Inflammatory macrophage treated with lipopolysaccharide for 4 hours (primary cell): ENCODE results near the gene PDPN.
"Not testable (repeated sequence)": the region's sequence is repeated elsewhere in the genome, so short reads cannot be mapped to it uniquely, and the experiment has no call there.

Source experiments
- DNase-seq: peaks from one replicate; pipeline ENCODE4 v3.0.0-alpha.2; 2020

PDPN gene, protein sequence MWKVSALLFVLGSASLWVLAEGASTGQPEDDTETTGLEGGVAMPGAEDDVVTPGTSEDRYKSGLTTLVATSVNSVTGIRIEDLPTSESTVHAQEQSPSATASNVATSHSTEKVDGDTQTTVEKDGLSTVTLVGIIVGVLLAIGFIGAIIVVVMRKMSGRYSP

DNA sequence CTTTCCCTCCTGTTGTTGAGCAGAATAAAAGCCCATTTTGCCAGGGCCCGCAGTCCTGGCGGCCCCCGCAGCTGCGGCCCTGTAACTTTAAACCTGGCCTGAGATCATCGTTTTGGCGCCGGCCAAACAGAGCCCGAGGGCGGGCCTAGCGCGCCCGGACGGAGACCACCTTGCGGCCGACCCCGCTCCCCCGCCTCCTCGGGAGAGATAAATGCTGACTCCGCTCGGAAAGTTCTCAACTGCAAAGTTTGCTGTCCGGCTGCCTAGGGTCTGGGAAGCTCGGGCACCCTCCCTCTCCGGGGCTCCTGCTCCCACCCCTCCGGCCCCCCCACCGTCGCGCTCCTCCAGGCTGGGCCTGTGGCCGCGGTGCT, at the start of gene PDPN:
Gene PDPN (plus strand): TSS at position 238 of the 371 bp plus-strand sequence. CDS start 202 bp downstream, outside the sequence.
- no peak for DNase-seq

DNA sequence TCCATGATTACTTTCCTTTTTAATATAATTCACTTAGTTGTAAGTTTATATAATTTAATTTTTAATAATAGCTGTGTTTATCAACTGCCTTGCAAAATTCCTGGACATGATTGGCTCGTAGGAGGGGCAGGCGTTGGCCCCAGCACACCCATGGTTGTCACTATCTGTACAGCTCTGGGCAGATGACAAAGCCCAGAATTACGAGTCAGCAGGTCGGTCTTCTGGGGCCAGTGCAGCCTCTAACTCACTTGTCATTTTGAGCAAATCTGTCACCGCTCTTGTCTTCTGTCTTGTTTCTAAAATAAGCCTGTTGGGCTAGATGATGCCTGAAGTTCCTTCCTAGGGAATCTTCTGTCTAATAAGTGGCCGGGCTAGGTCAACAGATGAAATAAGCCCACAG, 48.4 kb upstream of the PDPN start:
- no peak for DNase-seq

DNA sequence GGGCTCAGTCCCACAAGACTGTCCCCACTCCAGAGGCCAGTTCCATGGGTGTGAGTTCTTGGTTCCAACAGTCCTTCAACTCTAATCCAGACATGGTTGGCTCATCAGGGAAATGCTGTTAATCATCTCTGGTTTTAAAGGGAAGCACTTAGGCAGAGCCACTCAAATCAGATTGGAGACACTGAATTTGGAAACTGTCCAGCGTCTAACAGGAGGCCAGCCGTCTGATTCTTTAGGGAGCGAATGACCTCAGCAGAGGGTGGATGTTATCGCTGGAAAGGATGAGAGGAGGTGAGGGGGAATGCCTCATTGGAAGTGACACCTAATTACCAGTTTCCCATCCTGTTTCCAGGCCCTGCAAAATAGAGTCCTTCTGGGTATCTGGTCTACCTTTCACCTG, 47.1 kb upstream of the PDPN start:
- no peak for DNase-seq

DNA sequence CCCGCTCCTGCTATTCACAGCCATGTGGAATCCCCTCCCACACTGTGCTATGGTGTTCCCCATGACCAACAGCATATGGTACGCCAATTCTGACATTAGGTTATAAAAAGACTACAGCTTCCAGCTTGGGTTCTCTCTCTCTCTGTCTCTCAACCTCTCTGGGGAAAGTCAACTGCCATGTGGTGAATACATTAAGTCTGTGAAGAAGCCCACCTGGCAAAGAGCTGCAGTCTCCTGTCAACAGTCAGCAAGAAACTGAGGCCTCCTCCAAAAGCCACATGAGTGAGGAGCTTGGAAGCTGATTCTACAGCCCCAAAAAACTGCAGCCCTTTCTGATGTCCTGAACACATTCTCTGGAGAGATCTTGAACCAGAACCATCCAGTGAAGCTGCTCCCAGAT, 44.8 kb upstream of the PDPN start:
- no peak for DNase-seq

DNA sequence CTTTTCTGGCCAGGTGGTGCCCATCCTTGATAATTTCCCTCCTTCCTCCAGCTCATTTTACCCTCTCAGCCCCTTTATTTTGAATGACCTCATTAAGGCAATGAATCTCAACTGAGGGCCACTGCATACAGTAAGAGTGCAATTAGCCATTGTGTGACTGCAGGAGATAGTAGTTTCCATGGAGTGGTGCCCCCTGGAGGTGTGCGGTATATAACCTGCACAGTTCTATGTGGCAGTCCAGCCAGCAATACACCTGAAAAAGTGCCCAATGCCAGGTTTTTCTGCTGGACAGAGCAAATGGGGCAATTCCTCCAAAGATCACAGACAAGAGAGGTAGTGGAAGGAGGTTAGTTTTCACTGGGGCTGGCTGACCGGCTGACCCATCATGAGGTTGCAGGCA, 43.9 kb upstream of the PDPN start:
- DNase-seq = no peak

DNA sequence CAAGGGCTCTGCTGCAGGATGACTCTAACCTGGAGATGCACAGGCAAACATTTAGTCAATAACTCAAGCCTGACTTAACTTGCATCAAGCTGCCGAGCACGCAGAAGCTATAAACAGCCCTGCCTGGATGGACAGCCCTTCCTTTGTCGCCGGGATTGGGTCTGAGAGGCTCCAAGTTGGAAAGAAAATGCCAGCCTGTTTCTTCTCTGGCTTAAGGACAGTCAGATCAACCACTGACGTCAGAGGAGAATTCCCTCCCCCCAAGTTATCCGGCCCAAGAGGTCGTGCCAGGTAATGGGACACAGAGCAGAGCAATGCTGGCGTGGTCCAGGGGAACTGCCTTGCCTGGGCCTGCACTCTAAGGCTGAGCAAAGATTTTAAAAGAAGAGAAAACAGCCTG, 42.8 kb upstream of the PDPN start:
- no peak for DNase-seq

DNA sequence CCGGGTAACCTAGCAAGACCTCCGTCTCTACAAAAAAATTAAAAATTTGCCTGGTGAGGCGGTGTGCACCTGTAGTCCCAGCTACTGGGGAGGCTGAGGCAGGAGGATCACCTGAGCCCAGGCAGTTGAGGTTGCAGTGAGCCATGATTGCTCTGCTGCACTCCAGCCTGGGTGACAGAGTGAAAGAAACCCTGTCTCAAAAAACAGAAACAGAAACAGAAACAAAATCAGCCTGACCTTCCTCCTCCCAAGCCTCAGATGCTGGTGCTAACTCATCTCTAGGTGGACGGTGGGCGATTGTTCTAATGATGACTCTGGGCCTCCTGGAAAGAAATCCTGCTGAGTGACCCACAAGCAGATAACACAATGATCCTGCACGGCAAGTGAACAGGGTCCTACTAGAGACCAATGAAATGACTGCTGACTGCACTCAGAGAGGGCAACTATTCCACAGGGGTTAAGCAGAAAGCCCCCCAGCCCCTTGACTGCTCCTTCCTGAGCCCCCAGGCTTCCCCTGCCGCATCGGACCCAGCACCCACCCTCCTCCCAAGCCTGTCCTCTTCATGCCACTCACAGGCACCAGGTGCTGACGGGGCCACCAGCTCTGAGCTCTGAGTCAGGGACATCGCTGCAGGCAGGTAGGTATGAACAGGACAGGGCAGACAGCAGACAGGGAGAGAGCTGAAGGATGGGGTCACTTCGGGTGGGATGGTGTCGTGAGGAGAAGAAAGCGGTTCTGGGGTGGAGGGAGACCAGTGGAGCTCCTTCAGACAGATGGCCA, 42.0 kb upstream of the PDPN start:
- DNase-seq = peak; percentile 1

DNA sequence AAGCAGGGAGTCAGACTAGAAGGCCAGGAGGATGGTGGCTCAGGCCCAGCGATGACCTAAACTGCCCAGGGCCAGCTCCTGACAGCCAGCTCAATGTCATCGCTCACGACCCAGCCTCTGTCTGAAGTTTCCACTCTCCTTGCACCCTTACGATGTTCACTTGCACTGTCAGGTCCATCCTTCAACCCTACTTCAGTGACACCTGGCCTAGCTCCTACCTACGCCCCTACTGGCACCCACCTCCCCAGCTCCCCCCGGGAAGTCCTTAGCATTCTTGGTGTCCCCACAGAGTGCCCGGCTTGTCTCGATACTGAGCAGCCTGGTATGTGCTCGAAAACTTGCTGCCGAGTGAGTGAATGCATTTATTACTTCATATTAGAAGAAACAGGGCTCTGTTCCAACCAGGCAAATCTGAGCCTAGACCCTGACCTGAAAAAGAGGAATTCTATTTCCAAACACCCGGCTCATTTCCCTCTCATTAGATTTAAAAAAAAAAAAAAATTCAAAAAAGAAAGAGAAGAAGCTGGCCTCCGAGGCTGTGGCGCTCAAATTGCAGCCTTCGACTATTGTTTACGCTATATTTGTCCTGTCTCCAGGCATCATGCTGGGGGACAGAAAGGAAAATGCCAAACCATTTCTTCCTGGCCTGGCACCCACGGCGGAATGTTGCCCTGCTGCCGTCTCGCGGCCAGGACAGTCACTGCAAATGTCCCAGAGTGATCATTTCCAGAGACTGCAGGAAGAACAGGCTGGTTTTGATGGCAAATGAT, 40.0 kb upstream of the PDPN start:
- DNase-seq = peak; percentile 1

DNA sequence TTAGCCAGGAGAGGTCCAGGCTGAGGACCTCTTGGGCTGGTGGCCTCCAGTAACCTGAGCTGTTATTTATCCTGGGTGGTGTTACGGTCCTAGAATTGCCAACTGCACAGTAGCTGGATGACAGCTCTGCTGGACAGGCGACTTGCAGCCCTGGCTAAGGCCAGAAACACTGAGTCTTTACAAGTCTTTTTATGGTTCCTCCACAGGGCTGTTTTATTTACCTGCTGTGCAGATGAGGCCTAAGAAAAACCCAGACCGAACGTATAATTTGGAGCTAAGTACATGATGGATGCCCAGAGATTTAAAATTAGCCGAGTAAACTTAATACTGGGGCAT, 39.4 kb upstream of the PDPN start:
- DNase-seq = no peak

DNA sequence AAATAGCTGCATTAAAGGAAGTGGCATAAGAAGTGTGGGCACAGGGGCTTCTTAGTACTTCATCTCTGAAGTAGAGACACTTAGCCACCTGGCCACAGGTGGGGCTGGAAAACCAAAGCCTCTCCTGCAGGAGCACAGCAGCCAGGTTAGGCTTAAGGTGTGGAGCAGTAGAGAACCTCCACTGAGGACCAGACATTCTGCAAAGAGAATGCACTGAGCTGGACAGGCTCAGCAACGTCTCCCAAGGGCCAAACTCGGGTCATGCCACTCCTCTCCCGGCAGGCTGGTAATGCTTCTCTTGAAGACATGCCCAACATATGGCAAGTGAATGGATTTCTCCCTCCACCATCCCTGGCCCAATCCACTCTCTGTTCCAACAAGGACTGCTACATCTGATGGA, 36.8 kb upstream of the PDPN start:
- no peak for DNase-seq

DNA sequence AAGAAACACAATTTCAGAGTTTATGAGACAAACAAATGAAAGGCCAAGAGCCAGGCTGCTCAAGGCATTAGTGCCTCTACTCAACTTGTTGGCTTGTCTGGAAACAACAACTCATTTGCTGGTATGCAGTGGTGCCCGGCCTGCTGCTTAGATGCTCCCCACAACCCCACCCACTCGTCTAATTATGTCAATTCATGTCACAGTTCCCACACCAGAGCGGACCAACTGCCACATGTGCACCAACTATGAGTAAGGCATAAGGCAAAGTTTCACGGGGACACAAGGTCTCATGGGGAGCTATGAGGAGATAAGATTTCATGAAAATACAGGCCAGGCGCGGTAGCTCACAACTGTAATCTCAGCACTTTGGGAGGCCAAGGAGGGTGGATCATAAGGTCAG, 35.4 kb upstream of the PDPN start:
- no peak for DNase-seq

DNA sequence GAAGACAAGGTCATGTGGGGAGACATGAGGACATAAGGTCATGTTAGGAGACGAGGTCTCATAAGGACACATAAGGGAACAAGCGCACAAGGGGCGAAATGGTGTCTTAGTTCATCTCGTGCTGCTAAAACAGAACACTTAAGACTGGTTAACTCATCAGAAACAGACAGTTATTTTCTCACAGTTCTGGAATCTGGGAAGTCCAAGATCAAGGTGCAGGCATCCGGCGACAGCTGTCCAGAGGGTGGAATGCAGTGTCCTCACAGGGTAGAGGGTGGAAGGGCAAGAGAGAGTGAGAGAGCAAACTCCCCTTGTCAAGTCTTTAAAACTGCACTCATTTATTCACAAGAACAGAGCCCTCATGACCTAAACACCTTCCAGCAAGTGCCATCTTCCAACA, 34.6 kb upstream of the PDPN start:
- DNase-seq = no peak

DNA sequence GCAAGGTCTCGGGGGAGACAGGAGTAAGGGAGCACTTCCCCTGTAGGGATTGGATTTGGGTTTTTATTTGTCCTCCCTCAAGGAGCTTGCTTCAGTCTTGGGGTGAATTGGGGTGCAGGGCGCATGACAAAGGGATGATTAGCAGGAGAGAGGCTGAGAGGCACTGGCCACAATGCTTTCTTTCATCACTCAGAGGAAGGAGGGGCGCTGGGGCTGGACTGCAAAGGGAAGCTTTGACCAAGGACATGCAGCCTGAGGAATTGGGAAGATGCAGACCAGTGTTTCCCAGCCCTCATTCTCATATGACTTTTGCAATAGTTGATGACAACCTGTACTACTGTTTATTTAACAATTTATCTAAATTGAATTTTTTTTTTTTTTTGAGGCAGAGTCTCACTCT, 34.1 kb upstream of the PDPN start:
- DNase-seq = no peak

DNA sequence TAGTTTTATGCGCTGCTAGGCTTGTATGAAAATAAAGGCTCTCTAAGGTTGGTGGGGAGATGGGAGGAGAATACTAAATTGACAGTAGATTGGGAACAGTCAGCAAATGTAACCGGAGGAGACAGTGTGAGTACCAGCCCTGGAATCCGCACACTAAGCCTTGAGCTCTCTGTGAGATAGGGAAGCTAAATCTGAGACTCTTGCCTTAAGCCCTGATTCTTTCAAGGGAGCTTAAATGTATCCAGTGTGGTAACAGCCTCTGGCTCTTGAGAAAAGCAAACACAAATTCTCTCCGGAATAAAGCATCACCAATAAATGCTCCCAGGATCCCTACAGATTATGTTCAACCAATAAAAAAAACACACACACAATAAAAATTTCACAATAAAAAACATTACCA, 33.0 kb upstream of the PDPN start:
- DNase-seq = no peak

DNA sequence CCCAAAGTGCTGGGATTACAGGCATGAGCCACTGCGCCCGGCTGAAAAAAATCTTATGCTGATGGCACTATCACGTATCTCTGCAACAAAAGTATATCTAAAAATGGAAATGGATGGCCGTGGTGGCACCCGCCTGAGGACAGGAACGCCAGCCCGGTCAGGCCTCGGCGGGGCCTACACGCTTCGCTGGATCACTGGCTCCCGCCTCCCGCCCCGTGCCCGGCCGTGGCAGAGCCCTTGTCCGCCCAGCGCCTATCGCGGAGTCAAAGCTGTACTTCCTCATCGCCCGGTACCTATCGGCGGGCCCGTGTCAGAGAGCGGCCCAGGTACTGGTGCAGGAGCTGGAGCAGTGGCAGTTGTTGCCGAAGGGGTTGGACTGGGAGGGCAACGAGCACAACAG, 28.8 kb upstream of the PDPN start:
- DNase-seq = no peak

DNA sequence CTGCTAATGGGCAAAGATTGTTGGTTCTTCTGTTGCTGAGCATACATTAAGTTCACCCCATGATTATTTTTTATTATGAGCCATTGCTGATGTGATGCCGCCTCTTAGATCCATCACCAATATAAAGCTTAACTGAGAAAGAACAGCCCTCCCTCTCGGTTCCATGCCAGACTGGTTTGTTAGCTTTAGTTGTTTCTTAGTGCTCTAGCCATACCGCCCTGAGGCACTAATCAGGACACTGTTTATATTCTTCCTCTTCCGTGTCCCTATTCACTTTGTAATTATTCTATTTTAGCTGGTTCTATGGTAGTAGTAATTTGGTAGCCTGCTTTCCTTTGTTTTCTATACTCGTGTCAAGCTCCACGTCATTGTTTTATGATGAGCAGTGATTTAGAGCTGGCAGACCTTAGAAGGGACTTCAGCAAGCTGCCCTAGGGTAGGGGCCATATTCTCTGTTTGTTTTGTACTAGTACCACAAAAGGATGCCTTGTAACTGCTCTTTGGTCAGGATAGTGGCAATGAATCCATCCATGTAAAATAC, 27.3 kb upstream of the PDPN start:
- DNase-seq = no peak

DNA sequence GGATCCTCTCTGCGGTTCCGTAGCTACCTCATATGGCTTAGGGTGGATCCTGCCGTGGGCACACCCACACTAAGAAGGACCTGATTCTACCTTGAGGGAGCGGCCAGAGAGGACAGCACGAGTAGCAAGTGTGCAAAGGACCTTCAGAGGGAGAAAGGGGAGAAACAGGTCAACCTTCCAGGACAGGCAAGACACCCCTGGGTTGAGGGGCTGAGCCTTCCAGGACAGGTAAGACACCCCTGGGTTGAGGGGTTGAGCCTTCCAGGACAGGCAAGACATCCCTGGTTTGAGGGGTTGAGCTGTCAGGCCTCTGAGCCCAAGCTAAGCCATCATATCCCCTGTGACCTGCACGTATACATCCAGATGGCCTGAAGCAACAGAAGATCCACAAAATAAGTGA, 23.1 kb upstream of the PDPN start:
- no peak for DNase-seq

DNA sequence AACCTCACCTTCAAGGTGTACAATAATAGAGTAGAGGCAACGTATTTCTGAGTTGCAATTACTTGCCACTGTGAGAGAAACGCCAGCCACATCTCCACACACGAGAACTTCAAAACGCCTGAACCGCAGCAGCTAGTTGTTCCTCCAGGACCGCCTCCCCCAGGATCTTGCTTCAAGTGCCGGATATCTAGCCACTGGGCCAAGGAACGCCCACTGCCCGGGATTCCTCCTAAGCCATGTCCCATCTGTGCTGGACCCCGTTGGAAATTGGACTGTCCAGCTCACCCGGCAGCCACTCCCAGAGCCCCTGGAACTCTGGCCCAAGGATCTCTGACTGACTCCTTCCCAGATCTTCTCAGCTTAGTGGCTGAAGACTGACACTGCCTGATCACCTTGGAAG, 20.7 kb upstream of the PDPN start:
- DNase-seq = not testable (repeated sequence)

DNA sequence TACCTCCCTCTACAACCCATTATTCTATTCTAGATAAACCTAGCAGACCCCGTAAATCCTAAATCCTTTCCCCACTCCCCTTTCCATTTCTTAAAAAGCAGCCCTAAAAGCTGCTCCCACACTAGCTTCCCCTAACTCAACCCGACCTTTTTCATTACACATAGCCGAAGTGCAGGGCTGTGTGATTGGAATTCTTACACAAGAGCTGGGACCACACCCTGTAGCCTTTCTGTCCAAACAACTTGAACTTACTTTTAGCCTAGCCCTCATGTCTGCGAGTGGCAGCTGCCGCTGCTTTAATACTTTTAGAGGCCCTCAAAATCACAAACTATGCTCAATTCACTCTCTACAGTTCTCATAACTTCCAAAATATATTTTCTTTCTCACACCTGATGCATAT, 19.6 kb upstream of the PDPN start:
- no peak for DNase-seq

DNA sequence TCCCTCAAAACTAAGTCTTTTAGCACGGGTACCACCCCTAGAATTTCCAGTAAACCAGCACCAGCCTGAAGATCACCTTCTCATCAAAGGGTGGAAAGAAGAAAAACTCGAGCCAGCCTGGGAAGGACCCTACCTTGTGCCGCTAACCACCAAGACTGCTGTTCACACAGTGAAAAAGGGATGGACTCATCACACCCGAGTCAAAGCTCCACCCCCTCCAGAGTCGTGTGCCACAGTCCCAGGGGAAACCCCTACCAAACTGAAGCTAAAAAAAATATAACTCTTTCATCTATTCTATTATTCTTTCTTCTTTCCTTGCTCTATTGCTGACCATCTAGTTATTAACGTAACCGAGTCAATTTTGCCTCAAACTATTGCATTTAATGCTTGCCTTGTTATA, 13.2 kb upstream of the PDPN start:
- DNase-seq = not testable (repeated sequence)

DNA sequence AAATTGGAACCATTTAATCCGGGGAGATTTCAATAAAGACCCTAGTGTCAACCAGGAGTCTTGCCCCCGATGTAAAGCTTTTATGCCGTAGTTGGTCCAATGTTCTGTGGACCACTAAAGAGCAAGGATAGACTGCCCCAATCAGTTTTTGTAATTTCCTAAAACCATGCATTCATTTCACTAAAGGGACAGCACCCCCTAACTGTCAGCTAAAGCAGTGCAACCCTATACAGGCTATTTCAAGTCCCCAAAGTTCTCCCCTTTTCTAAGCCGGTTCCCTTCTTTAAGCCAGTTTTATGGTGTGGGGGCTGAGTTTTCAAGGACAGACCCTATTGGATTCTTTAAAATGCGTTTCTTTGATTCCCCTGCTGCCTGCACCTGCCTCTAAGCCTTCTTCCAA, 12.7 kb upstream of the PDPN start:
- peak; percentile 9 for DNase-seq

DNA sequence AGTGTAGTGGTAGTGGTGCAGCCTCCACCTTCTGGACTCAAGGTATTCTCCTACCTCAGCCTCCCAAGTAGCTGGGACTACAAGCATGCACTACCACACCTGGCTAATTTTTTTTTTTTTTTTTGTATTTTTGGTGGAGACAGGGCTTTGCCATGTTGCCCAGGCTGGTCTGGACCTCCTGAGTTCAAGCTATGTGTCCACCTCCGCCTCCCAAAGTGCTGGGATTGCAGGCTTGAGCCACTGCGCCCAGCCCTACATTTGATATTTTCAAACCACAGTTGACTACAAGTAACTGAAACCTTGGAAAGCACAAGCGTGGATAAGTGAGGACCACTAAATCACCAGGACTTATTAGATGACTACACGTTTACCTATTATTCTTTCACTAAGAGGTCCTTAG, 10.0 kb upstream of the PDPN start:
- no peak for DNase-seq

DNA sequence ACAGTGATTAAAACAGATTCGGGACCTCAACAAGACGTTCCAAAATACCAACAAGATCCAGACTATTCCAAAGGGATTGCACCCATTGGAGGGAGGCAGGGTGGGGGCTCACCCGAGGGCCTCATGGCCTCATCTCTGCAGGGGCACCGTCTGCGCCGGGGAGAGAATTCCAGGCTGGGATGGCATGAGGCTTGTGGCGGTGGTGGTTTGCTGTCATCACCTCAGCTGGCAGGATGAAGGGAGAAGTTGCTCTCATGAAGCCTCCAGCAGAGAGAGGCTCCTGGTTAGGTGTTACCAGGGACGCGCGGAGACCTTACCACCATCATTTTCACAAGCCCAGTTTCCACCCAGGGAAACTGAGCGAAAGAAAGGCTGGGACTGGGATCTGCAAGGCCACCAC, 6.7 kb upstream of the PDPN start:
- no peak for DNase-seq

DNA sequence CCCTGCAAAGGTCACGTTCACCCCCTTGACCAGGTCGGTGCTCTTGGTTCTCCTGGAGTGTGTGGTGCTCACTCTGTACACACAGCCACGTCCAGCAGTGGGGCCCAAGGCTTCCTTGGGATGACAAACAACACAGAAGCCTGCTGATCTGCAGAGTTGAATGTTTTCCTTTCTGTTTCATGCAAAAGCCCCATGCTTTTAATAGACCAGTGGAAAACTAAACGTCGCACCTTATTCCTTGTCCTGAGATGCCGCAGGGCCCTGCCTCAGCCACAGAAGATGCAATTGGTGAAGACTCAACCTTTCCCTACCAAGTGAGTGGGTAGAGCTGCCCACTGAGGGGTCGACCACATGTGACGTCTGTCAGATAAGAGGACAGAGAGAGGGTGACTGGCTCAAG, 5.8 kb upstream of the PDPN start:
- no peak for DNase-seq
